IPS-18c (cell line): ENCODE measurements around the gene ANKRD33.

Source experiments
- H3K4me3 ChIP-seq: 2 replicates; pipeline ENCODE4 v1.7.0; 2013; ENCODE audit warnings: low read depth, mild to moderate bottlenecking, low read length, moderate library complexity; ENCODE audit not compliant: insufficient read depth
- H3K9me3 ChIP-seq: one replicate; pipeline ENCODE4 v1.6.1; 2013; ENCODE audit warnings: mild to moderate bottlenecking, low read length, moderate library complexity; ENCODE audit not compliant: control insufficient read depth, insufficient read depth

ANKRD33 gene

DNA sequence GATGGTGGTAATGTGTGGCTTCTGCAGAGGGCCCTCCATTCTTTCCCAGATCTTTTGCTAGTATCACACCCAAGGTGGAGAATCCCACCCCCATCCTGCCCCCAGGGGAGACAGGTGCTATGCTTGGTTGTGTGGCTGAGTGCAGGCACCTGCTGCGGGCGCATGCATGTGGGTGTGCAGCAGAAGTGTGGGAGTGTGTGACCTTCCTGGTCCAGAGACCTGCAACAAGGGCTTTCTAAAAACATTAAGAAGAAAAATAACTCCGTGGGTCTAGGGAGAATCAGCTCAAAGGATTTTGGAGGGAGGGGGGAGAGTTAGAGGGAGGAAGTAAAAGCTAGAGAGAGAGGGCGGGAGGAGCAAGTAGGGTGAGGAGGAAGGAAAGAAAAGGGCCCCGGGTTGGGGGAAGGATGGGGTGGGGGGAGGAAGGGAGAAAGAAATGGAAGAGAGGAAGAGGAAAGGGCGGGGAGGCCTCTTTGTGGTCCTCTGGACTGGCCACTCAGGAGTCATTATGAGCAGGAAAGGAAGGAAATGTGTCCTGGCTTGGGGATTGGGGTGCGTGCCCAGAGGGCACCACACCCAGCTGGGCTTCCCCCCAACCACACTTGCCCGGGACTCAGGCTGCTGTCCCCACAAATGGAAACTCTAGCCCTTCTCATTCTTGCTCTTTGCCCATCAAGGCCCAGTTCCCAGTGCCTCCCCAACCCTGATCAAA, 36.3 kb upstream of the ANKRD33 start:
- no peaks in the 10 kb centered on the region for H3K9me3 ChIP-seq
- H3K4me3 ChIP-seq: no peak overlapping the region

DNA sequence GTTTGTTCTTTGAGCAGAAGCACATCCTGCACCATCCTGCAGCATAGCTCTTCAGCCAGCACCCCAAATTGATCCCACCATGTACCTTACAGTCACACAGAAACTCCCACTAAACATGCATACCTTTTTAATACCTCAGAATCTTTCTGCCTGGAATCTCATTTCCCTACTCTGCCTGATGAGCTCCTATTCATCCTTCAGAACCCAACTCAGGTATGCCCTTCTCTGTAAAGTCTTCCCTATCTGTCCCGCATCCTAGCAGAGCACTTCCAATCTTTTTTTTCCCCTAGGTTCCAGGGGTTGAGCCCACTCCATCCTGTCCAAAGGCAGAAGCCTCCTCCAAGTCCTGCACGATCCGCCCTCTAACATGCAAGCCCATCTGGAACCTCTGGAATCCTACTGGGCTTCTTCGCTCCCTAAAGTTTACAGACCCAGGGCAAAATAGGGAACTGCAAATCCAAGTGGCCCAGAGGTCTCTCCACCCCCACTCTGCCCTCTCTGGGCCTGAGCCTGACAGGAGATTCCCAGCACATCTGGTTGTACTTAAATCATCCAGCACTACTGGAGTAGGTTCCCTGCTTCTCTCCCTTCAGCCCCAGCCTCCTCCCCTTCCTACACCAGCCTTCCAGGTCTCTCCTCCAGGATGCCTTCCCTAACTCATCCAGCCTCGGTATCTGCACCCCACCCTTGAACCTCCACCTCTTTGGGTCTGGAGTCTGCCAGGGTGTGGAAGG, 35.3 kb upstream of the ANKRD33 start:
- H3K9me3 ChIP-seq: no peaks in the 10 kb centered on the region
- H3K4me3 ChIP-seq: no peak overlapping the region; the same call in 1 of the 2 replicates

DNA sequence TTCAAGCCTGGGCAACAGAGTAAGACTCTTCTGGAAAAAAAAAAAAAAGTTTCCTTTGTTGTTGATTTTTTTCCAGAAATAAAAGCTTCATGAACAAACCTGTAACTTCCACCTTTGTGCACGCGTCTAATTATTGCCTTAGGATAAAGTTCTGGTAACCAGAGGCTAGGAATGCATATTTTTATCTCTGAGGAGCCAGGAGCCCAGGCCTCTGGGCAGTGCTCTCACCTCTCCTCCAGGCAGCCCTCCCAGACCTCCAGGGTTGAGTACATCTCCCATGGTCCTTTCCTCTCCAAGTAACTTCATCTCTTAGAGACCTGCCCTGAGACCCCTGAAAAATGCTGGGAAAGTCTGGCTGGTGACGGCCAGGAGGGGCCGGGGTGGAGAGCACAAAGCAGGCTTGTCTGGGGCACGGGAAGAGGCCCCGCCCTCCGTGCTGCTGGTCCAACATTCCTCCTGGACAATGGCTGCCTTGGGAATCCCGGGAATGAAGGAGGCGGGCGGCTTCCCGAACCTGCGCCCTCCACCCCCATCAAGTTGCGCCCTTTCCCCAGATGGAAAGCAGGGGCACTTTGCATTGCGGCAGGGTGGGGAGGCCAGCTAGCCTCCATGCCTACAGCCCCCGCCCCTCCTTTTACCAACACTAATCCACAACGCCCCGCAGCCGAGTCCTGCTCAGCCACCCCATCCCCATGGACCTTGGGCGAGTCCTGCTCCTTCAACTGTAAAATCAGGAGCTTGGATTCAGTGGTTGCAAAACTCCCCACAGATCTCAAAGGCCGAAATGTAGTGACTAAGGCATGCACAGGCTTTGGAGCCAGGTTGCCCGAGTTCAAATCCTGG, 32.1 kb upstream of the ANKRD33 start:
- peak overlapping the region; percentile 22; the same call in 1 of the 2 replicates for H3K4me3 ChIP-seq
- no peaks in the 10 kb centered on the region for H3K9me3 ChIP-seq

DNA sequence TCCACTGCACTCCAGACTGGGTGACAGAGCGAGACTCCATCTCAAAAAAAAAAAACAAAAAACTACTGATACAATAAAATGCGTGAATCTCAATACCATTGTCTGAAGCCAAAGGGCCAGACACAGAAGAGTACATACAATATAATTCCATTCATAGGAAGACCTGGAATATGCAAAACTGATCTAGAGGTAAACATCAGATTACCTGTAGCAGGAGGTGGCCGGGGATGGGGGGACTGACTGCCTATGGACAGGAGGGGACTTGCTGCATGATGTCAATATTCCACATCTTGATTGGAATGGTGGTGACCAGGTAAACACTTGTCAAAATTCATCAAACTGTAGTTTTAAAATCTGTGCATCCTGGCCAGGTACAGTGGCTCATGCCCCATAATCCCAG, 26.9 kb upstream of the ANKRD33 start:
- Histone ChIP-seq H3K4me3 (no peak overlapping the region), H3K9me3 (no peaks in the 10 kb centered on the region)

DNA sequence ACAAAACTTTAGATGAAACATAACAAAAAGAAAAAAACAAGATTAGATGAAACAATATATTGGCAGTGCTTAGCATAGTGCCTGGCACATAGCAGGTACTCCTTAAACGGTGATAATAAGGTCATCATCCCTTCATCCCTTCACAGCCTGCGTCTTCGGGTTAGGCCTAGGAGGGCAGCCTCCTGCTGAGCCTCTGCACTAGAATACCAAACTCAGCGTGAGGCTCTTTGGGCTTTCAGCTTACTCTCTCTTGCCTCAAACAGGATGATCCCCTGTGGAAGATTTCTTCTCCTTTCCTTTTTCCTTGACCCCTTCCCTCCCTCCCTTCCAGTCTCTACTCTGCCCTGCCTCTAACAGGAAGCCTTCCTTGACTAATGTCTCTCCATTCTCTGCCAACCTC, 25.0 kb upstream of the ANKRD33 start:
- H3K9me3 ChIP-seq: no peaks in the 10 kb centered on the region
- H3K4me3 ChIP-seq: peak overlapping the region; percentile 65

DNA sequence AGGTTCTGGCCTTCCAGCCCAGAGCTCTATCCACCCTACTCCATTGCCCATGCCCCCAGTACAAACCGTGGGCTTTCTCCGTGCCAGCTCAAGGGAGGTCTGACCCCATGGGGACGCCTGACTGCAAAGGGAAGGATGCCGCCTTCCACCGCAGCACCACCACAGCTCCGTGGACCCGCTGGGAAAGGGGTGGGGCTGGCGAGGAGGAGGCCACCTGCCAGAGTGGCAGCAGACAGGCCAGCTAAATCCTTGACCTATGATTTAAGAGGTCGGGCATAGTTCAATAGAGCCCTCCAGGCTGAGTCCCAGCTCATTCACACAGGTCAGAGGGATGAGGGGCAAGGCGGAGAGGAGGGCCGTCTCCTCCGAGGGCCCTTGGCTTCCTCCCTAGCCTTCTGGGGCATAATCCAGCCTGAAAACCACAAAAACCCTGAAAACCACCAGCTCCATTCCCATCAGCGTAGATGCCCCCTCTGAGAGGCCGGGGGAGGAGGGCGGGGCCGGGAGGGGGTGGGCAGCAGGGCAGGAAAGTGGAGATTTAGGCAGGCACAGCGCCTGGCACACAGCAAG, 24.5 kb upstream of the ANKRD33 start:
- H3K4me3 ChIP-seq: peak overlapping the region; percentile 65

DNA sequence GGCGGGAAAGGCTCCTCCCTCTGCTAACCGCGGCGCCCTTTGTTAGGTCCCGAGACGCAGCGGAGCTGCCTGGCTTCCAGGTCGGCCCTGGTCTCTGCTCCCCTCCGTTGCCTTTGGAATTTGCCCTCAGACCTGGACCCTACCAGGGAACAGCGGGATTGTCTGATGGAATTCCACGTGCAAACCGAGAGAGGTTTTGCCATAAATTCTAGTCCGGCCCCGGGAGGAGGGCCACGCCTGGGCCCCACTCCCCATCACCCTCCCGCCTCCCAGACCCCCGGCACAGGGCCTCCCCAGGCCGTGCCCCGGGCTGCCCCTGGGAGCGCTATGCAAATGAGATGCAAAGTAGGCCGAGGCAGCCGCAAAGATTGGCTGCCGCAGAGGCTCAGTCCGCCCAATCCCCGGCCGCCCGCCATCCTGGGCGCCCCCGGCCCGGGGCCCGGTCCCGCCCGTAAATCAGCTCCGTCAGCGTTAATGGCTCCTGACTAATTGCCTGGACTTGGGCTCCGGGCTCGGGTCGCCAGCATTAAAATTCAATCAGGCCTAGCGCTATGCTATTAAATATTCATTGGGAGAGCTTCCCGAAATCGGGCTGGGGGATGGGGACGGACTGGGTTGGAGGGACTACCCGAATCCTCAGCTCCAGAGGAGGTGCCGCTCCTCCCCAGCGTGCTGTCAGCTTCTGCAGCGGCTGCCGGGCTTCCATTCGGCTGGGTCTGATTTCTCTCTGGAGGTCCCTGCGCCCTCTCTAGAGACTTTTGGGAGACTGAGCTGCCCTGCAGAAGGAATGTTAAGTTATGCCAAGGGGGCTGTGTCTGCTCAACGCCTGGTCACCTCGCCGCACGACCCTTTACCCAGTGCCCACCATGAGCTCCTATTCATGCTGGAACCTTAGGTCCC, 23.7 kb upstream of the ANKRD33 start:
- peak overlapping the region; percentile 65 for H3K4me3 ChIP-seq
- no peaks in the 10 kb centered on the region for H3K9me3 ChIP-seq

More for the DNA sequence above, 24.5 kb upstream of the ANKRD33 start:
- H3K9me3 ChIP-seq: no peaks in the 10 kb centered on the region

DNA sequence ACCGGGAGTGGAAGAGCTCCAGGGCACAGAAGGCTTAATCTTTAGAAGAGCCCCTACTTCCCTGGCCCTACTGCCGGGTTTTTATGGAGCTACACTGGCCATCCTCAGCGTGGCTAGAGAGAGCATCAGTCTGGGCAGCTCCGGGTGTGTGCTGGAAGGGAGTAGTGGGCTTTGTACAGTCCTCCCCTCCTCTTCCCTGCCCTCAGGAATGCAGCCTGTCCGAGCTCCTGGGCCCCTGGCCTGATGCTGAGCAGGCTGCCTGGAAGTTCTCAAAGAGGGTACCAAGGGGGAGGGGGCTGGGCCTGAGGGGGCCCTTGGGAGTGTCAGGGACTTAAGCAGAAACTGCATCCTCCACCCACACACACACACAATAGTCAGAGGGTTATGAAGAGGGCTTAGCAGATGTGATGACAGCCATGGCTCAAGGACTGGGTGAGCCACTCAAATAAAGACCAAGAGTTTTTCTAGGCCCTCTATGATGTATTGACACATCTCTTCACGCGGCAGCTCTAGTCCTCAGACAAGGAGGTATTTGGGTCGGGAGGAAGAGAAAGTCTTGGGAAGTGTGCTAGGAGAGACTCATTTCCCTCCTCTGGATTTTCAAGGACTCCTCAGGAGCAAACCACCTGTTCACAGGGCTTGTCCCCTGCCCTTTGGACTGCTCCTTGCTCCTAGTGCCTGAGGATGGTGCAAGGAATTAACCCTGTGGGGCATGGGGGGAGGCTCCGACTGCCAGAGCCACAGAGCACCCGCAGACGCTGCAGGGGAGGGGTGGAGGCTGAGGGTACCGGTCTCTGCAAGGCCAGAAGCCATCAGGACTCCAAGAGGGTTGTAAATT, 22.9 kb upstream of the ANKRD33 start:
- peak overlapping the region; percentile 65 for H3K4me3 ChIP-seq
- H3K9me3 ChIP-seq: no peaks in the 10 kb centered on the region

DNA sequence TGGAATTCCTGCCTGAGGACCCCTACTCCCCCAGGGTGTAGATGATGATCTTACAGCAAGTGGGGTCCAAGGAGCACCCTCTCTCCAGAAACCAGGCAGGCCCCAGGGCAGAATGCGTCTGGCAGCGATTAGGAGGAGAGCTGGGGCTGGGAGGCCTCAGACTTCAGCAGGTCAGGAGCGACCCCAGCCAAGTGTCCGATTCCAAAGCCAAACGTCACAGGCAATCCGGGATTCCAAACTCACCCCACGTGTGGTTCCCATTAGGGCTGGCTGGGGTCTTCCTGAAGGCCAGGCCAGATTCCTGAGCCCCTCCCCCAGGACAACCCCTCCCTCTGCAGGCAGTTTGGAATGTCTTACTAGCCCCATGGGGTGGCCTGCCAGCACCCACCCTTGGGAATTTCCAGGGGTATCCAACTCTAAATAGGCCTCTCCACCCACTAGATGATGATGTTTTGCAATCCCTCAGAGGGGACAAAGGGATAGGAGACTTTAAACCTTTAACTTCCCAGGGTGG, 22.1 kb upstream of the ANKRD33 start:
- H3K9me3 ChIP-seq: no peaks in the 10 kb centered on the region
- peak overlapping the region; percentile 29; the same call in 1 of the 2 replicates for H3K4me3 ChIP-seq

DNA sequence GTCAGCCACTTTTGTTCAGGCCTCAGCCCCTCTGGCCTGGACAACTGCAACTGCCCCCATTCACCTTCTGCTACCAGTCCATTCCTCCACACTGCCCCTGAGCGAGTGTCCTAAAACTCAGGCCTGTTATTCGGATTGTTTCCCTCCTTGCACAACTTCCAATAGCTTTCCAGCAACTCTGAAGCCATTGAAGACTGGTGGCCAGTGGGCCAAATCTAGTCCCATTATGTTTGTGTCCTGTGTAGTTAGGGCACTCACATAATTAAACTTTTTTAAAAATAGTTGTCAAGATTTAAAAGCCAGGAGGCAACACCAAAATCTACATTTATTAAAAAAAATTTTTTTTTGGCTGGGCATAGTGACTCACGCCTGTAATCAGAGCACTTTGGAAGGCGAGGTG, 21.6 kb upstream of the ANKRD33 start:
- Histone ChIP-seq H3K9me3 (no peaks in the 10 kb centered on the region), H3K4me3 (no peak overlapping the region)

DNA sequence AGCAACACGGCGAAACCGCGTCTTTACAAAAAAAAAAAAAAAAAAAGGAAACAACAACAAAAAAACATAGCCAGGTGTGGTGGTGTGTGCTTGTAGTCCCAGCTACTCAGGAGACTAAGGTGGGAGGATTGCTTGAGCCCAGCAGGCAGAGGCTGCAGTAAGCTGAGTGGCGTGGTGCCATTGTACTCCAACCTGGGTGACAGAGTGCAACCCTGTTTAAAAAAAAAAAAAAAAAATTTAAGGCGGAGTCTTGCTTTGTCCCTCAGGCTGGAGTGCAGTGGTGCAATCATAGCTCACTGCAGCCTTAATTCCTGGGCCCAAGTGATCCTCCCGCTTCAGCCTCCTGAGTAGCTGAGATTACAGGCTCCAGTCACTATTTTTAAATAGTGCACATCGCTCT, 21.1 kb upstream of the ANKRD33 start:
- Histone ChIP-seq H3K4me3 (no peak overlapping the region), H3K9me3 (no peaks in the 10 kb centered on the region)

DNA sequence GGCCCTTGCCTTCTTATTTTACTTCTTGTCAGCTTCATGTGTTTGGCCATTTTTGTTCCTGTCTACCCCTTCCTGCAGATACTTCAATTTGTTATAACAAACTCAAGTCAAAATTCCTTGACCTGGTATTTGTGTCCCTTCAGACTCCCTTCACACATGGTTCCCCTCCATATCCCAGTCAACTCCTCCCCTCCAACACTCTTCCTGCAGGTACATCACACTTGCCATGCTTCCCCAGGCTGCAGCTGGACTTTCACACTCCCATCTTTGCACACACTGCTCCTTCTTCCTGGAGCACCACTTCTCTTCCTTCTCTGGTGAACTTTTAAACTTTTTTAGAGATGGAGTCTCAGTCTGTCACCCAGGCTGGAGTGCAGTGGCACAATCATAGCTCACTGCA, 20.5 kb upstream of the ANKRD33 start:
- no peaks in the 10 kb centered on the region for H3K9me3 ChIP-seq

DNA sequence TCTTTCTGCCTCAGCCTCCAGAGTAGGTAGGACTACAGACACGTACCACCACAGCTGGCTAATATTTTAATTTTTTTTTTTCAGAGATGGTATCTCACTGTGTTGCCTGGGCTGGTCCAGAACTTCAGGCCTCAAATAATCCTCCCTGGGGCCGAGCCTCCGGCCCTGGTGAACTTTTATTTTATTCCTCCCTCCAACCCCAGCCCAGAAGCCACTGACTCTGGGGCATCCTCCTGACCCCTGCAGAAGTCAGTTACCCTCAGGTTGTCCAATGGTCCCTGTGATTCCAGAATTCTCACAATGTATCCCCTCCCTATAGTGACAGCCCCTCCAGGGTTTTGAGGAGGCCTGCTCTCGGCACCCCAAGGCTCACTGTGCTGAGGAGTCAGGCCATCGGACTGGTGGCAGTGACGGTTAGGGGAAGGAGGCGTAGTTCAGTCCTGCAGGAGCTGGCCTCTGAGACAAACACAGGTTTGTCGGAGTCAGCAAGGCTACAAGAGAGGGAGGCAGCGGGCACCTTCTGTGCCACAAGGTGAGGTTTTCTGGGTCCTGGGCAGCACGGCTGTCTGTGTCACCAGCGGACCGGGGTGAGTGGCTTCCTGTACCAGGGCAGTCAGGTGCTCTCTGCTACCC, 20.0 kb upstream of the ANKRD33 start:
- no peaks in the 10 kb centered on the region for H3K9me3 ChIP-seq
- no peak overlapping the region for H3K4me3 ChIP-seq

More for the DNA sequence above, 20.5 kb upstream of the ANKRD33 start:
- H3K4me3 ChIP-seq: no peak overlapping the region

DNA sequence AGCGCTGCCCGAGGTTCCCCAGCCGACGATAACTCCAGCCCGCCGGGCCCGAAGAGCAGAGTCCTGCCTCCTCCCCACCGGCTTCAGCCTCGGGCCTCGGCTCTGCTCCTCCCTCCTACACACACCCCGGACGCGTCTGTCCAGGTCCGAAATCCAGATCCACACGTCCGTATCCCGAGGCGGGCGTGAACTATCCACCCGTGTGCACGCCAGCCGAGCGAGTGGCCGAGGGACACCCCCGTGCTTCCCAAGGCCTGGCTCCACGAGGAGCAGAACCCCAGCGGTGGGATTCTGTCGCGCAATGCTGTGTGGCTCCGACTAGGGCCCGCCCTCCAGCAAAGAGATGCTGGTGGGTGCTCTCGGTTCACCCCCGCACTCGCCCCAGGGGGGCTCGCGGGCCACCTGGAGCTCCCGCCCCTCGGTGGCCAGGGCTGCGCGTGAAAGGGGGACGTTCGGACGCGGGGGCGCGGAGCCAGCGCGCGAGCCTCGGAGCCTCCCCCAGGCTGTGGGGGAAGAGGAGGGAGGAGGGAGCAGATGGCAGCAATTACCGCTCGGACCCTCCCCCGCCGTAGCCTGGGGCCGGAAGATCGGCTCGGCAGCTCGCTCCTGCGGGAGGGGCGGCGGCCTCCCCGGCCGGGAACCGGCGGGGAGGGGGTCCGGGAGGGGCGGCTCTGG, 18.9 kb upstream of the ANKRD33 start:
- Histone ChIP-seq H3K4me3 (peak overlapping the region; percentile 65), H3K9me3 (no peaks in the 10 kb centered on the region)

DNA sequence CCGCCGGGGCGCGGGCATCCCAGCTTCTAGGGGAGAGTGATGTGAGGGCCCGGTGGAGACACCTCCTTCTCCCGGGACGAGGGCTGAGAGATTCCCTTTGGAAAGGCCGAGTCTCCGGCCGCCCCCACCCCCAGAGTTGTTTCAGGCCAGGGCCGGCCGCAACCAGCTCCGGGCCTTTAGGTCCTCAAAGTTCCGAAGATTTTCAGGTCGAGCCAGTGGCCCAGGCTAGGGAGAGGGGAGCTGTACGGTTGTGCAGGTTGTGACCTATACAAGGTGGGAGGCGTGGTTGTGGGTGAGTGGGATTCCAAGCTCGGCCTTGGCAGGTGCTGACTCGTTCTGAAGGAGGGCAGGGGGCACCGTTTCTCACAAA, 18.4 kb upstream of the ANKRD33 start:
- Histone ChIP-seq H3K9me3 (no peaks in the 10 kb centered on the region), H3K4me3 (peak overlapping the region; percentile 65)
